NK-92 (cell line): ENCODE results near the gene KYNU.

Experiments
- DNase-seq: peaks from one replicate; lab custom pipeline; 2025; ENCODE audit not compliant: unreplicated experiment; lab: John Stamatoyannopoulos, UW

Gene KYNU

DNA sequence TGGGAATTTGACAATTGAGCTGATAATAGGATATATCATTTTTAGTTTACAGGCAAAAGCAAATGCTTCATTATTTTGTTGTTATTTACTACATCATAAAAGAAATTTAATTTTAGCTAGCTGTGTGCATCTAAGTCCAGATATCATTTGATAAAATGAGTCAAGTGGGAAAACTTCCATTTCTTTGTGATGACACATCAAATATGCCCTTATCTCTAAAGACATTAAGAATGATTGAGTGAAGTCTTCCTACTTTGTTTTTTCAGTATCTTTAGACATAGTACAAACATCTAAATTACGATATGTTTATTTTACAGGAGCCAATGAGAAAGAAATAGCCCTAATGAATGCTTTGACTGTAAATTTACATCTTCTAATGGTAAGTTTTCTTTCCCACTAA lies 77.0 kb downstream of the KYNU start:
- no peak for DNase-seq

DNA sequence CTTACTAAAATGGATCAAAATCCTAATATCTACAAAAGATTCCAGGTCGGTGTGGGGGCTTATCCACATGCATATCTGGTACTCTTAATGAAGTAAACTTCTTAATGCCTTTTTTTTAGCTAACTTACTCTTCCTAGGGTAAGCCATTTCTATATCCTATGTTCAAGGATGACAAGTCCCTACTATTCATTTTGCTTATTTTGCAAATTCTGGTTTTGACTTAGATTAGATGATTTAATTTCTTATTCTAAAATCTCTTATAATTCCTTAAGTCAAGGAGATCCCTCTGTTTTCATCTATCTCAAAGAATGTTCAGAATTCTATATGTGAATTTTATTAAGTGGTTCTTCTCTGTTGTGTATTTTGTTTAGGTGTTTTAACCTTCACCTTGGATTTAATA lies 79.7 kb downstream of the KYNU start:
- no peak for DNase-seq

- no peak for DNase-seq
Observed at GRCh38 chr2:142961202-142961601, 83.7 kb downstream of the KYNU start.

- no peak for DNase-seq
Observed at GRCh38 chr2:142965443-142965842, 88.0 kb downstream of the KYNU start.

DNA sequence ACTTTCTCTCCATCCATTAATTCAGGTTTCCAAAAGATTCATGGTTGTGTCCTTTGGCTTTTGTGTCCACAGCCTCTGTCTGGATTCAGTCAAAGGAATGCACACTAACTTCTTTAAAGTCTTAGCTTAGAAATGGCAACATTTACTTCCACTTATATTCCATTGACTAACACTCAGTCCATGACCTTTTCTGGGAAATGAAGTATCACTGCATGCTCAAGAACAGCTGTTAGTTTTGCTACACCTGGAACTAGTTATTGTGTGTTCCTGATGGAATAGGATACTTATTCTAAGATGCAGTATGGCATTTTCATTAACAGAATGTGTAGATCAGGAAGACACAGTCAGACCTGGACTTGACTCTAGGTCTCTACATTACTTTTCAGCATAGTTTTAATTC lies 88.8 kb downstream of the KYNU start:
- DNase-seq = no peak

GRCh38 chr2:142967060-142967459 lies 89.6 kb downstream of the KYNU start:
- DNase-seq = no peak

DNA sequence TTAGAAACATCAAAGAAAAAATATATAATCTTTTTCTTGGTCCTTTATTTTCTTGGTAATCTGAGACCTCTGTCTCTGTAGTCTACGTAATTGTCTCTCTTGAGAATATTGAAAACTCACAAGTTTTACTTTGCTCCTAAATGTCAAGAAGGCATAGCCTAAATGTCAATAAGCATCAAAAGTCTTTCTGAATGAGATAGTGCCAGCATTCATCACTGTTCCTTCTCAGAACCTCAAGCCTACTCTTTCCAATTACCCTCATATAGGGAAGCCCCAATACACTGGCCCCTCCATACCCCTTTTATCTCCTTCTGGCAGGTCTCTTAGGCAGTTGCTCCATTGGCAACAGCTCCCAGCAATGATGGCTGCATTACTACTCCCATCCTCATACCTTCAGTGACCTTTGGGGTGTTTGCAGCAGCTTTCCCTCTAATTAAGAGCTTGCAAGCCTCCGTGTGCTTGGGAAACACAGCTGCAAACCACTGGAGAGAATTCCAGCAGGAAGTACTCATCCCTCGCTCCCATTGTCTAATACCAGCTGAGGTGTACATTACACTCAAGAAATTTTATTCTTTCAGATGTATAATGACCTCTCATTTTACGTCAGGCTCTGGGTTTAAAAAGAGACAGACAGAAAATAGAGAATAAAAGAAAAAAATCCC lies 95.8 kb downstream of the KYNU start:
- DNase-seq = no peak

DNA sequence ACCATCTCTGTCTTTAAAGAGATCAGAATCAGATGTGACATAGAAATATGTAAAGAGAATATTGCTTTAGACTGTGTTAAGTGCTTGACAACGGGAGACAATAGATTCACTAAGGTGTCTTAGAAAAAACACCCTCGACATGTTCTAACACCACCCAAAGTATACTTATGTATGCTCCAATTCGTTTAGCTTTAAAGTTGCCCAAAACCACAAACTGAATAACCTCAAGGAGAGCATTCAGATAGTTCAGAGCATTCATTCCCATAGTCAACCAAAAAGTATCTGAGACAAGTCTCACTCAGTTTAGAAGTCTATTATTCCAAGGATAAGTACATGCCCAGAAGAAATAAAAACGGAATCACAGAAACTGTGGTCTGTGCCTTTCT lies 96.4 kb downstream of the KYNU start:
- DNase-seq = no peak

DNA sequence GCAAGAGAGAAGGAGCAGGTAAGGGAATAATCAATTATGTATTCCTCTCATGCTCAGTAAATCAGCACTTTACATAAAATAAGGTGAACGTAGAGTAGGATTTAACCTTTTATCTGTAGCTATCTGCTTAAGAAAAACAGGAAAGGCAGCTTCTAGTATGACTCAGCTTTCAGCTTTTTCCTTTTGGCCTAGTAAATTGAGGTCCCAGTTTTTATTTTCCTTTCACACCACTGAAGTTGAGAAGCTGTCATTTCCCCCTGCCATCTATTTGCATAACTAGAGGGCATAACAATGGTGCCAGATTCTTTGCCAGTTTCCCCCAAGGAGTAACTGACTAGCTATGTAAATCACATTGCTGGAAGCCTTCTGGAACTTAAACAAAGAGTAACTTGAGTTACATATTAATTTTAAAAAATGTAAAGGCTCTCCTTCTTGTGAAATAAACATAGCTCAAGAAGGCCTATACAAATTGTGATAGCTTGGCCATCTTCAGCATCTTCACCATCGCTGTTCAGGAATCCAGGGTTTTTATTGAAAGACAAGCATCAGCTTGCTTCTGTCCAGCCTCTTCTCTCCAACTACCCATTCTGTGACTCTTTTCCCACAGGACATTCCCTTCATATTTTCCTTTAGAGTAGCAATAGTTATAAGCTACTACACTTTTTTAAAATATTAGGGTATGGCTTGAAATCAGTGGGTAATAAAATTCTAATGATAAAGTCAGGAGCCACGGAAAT lies 97.0 kb downstream of the KYNU start:
- DNase-seq = no peak

GRCh38 chr2:142975239-142975638 lies 97.8 kb downstream of the KYNU start:
- no peak for DNase-seq

- no peak for DNase-seq
Observed at GRCh38 chr2:142980246-142981068, 103.0 kb downstream of the KYNU start.

GRCh38 chr2:142981069-142981378 lies 103.6 kb downstream of the KYNU start:
- DNase-seq = no peak

DNA sequence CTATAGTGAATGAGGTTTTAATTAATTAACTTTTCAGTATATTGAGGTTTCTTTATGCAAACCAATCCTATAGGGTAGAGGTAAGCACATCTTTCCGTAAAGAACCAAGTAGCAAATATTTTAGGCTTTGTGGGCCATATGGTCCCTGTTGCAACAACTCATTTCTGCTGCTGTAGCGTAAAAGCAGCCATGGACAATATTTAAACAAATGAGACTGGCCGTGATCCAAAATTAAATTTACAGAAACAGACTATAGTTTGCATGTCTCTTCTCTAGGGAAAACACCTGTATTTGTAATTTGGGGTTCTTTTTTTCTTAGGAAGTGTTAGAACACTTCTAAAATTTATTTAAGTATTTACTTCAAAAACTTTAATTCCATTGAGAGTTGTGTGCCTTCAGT lies 104.3 kb downstream of the KYNU start:
- DNase-seq = no peak

DNA sequence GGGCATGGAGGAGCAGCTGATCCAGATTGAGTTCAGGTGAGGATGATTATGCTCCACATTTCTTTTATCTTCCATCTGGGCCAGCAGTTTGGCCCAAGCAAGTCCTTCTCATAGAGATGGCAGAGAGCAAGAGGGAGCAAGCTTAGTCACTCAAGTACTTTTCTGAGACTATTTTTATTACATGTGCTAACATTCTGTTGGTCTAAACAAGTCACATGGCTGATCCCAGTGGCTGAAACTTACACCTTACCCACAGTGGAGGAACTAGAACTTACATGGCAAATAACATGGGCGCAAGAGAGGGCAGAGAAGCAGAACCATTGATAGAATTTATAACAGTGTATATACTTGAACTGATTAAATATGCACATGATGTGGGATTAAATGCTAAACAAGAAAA lies 105.7 kb downstream of the KYNU start:
- no peak for DNase-seq

DNA sequence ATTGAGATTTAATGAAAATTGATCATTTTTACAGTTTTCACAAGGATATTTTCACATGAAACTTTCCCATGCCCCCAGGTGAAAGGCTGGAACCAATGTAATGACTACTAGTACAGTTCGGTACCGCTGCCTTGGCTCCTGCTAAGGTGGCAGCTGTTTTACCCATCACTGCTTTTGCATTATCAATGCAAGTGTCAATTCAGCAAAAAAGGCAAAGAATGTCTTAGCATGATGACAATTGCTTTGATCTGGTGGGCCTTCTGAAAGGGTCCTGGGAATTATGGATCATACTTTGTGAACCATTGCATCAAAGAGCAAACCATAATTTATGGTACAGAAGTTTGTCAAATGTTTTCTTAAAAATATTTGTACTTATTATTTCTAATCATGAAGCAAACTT lies 107.2 kb downstream of the KYNU start:
- DNase-seq = no peak

- no peak for DNase-seq
Observed at GRCh38 chr2:142987044-142987443, 109.6 kb downstream of the KYNU start.

- no peak for DNase-seq
Observed at GRCh38 chr2:142989273-142990204, 112.1 kb downstream of the KYNU start.

DNA sequence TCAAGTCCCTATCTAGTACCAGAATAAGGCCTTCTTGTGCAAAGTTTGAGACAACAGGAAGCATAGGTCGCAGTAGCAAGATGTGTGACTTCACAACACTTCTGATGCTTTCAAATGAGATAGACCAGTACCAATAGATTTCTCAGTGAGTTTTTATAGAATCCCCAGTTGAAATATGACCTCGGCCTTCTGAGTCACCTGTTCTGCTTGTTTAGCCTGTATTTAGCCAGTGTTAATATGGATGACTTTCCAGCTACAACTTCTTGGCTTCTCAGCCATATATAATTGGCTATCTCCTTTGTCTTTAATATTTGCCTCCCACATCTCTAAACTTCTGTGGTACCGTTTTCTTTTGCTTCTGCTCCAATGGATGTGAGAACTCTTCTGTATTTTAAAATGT lies 113.8 kb downstream of the KYNU start:
- DNase-seq = no peak

GRCh38 chr2:142992840-142993239 lies 115.4 kb downstream of the KYNU start:
- no peak for DNase-seq

GRCh38 chr2:142993771-142994170 lies 116.3 kb downstream of the KYNU start:
- no peak for DNase-seq

DNA sequence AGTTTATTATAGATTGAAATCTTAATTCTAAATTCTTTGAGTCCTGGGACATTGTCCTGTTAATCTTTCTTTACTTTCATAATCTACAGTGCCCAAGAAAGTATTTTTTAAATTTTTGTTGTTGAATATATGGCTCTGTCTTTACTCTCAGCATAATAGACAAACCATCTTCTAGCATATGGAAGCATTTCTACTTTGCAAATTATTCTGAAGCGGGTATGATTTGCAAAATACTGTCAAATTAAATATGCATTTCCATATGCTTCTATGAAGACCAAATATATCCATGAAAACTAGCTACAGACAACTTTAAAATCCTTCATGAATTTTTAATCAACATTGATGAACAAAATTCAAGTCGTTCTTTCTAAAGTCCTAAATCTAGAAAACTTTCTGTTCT lies 117.2 kb downstream of the KYNU start:
- DNase-seq = no peak
